ENCODE measurements around the gene CDH4.
"Not testable (repeated sequence)": the region's sequence is repeated elsewhere in the genome, so short reads cannot be mapped to it uniquely, and the experiment has no call there.

DNA sequence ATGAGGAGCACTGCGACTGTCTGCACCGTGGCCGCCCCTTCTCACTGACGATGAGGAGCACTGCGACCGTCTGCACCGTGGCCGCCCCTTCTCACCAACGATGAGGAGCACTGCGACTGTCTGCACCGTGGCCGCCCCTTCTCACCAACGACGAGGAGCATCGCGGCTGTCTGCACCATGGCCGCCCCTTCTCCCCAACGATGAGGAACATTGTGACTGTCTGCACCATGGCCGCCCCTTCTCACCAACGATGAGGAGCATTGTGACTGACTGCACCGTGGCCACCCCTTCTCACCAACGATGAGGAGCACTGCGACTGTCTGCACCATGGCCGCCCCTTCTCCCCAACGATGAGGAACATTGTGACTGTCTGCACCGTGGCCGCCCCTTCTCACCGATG lies 696.0 kb downstream of the CDH4 start:
- TF ChIP-seq, protein P1, sequence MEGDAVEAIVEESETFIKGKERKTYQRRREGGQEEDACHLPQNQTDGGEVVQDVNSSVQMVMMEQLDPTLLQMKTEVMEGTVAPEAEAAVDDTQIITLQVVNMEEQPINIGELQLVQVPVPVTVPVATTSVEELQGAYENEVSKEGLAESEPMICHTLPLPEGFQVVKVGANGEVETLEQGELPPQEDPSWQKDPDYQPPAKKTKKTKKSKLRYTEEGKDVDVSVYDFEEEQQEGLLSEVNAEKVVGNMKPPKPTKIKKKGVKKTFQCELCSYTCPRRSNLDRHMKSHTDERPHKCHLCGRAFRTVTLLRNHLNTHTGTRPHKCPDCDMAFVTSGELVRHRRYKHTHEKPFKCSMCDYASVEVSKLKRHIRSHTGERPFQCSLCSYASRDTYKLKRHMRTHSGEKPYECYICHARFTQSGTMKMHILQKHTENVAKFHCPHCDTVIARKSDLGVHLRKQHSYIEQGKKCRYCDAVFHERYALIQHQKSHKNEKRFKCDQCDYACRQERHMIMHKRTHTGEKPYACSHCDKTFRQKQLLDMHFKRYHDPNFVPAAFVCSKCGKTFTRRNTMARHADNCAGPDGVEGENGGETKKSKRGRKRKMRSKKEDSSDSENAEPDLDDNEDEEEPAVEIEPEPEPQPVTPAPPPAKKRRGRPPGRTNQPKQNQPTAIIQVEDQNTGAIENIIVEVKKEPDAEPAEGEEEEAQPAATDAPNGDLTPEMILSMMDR (IDR thresholded peaks at IDR 0.05; ENCODE audit: insufficient read depth, low read length), result not testable (repeated sequence)
- TF ChIP-seq POLR2AphosphoS5 (IDR thresholded peaks at IDR 0.05; ENCODE audit: low read depth), result not testable (repeated sequence)
